ENCODE measurements around the gene ABCD4.

ABCD4 gene

DNA sequence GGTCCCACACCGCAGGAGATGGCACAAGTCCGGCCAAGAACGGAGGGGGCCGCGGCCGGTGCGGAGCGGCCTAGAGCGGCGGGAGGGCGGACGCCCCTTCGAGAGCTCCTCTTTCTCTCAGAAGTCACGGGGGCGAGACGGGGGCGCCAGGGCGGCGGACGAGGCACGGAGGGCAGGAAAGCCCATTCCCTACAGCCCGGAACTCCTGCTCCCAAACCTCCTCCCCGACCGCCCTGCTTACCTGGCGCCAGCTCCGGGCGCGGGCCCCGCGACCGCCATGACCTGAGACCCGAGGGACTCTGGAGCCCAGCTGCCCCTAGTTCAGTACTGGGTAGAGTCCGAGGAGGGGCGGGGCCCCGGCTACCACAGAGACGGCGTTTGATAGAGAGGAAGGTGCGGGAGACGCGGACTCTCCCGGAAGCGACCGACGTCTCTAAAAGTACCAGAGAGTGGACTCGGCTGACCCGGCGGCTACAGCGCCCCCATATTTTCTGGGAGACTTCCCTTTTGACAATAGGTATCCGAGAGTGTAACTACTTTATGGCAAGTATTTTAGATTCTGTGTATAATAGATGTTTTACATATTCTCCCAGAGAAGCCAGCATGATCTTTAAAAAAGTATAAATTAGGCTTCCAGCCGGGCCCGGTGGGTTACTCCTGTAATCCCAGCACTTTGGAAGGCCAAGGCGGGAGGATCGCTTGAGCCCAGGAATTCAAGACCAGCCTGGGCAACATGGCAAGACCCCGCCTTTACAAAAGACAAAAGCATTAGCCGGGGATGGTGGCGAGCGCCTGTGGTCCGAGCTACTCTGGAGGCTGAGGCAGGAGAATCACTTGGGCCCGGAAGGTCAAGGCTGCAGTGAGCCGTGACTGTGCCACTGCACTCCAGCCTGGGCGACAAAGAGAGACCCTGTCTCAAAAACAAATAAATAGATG lies at the start of gene ABCD4:
Gene ABCD4 (minus strand): TSS at position 301 of the 936 bp plus-strand sequence. CDS start 22 bp downstream, at position 279.
- Histone ChIP-seq H3K36me3 (ENCODE audit: insufficient read depth, insufficient read length, low read length) (peaks cover 22% of the 10 kb centered on the region), H3K4me1 (ENCODE audit: insufficient read depth, insufficient read length) (peaks cover 9% of the 10 kb centered on the region), H3K4me3 (ENCODE audit: insufficient read length, low read depth) (peak within 1 kb of the TSS; percentile 81), H3K27me3 (ENCODE audit: insufficient read depth, insufficient read length) (no peaks in the 10 kb centered on the region), H3K9ac (ENCODE audit: insufficient read length, low read depth) (peak within 1 kb of the TSS; percentile 87), H3K9me3 (ENCODE audit: insufficient read depth, low read length) (no peaks in the 10 kb centered on the region)
- TF ChIP-seq SUZ12 (IDR thresholded peaks at IDR 0.05; ENCODE audit: extremely low read depth, insufficient read depth, insufficient read length) (no peak), YY1 (IDR thresholded peaks at IDR 0.05; ENCODE audit: insufficient read depth, insufficient read length) (no peak), ZNF274 (IDR thresholded peaks at IDR 0.05; ENCODE audit: low read depth, low read length) (no peak)
- peak; percentile 88 for DNase-seq (ENCODE audit: low read depth, low spot score)

GRCh38 chr14:74350928-74351323 lies 48.2 kb upstream of the ABCD4 start:
- TF ChIP-seq ZNF274 (IDR thresholded peaks at IDR 0.05; ENCODE audit: low read depth, low read length) (no peak), YY1 (IDR thresholded peaks at IDR 0.05; ENCODE audit: insufficient read depth, insufficient read length) (no peak), SUZ12 (IDR thresholded peaks at IDR 0.05; ENCODE audit: extremely low read depth, insufficient read depth, insufficient read length) (no peak)
- H3K36me3 ChIP-seq (ENCODE audit: insufficient read depth, insufficient read length, low read length) = peaks cover 21% of the 10 kb centered on the region
- no peaks in the 10 kb centered on the region for H3K9me3 ChIP-seq (ENCODE audit: insufficient read depth, low read length)
- peak overlapping the region; percentile 82 for H3K4me3 ChIP-seq (ENCODE audit: insufficient read length, low read depth)
- no peaks in the 10 kb centered on the region for H3K27me3 ChIP-seq (ENCODE audit: insufficient read depth, insufficient read length)
- no peak for DNase-seq (ENCODE audit: low read depth, low spot score)
- no peaks in the 10 kb centered on the region for H3K4me1 ChIP-seq (ENCODE audit: insufficient read depth, insufficient read length)
- peak overlapping the region; percentile 91 for H3K9ac ChIP-seq (ENCODE audit: insufficient read length, low read depth)

DNA sequence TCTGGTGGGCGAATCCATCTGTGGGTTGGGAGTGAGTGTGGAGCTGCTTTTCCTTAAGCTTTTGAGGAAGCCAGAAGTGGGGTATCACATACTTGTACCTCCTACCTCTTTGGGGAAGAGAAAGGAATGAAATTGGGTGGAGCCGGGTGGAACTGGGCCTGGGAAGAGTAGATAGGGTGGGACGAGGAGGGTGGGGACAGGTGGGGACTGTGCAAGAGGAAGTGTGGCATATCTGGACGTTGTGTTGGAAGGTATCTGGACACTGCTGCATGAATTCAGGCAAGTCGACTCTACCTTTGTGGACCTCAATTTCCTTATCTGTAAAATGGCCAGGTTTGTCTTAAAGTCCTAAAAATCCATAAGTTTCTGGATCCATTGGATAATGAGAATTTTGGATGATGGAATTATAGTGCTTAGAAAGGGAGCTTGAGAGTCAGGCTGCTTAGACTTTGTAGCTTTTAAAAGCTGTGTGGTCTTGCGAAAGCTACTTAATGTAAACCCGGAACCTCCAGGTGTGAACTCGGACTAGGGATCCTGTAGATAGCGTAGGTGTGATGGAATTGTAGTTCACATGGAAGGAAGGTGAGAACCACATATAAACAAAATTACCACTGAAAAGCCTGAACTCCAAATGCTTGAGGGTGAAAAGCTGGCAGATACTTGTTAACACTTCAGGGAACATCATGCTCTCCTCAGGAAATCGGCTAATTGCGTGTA lies 47.6 kb upstream of the ABCD4 start:
- peak overlapping the region; percentile 82 for H3K4me3 ChIP-seq (ENCODE audit: insufficient read length, low read depth)
- H3K9ac ChIP-seq (ENCODE audit: insufficient read length, low read depth) = peak overlapping the region; percentile 91
- no peaks in the 10 kb centered on the region for H3K9me3 ChIP-seq (ENCODE audit: insufficient read depth, low read length)
- no peak for TF ChIP-seq ZNF274 (IDR thresholded peaks at IDR 0.05; ENCODE audit: low read depth, low read length)
- TF ChIP-seq YY1 (IDR thresholded peaks at IDR 0.05; ENCODE audit: insufficient read depth, insufficient read length) = no peak
- TF ChIP-seq SUZ12 (IDR thresholded peaks at IDR 0.05; ENCODE audit: extremely low read depth, insufficient read depth, insufficient read length) = no peak
- no peak for DNase-seq (ENCODE audit: low read depth, low spot score)
- H3K36me3 ChIP-seq (ENCODE audit: insufficient read depth, insufficient read length, low read length) = peaks cover 21% of the 10 kb centered on the region
- H3K27me3 ChIP-seq (ENCODE audit: insufficient read depth, insufficient read length) = no peaks in the 10 kb centered on the region
- no peaks in the 10 kb centered on the region for H3K4me1 ChIP-seq (ENCODE audit: insufficient read depth, insufficient read length)

DNA sequence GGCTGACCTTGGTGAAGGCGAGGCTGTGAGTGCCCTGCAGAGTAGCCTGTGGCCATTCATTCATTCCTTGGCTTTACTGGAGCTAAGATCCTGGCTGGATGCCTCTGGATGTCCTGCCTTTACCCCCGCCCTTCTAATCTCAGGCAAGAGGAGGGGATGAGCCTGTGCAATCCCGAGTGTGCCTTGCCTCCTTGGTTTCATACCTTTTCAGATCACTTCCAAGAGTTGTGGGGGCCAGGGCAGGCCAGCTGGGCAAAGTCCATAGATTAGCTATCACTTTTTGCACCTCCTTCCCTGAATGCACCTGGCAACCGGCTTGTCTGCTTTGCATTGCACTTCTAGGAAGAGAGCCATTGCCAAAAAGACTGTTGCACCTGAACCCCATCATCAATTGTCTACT lies 47.0 kb upstream of the ABCD4 start:
- no peaks in the 10 kb centered on the region for H3K9me3 ChIP-seq (ENCODE audit: insufficient read depth, low read length)
- TF ChIP-seq SUZ12 (IDR thresholded peaks at IDR 0.05; ENCODE audit: extremely low read depth, insufficient read depth, insufficient read length) = no peak
- TF ChIP-seq YY1 (IDR thresholded peaks at IDR 0.05; ENCODE audit: insufficient read depth, insufficient read length) = no peak
- no peak for TF ChIP-seq ZNF274 (IDR thresholded peaks at IDR 0.05; ENCODE audit: low read depth, low read length)
- peaks cover 21% of the 10 kb centered on the region for H3K36me3 ChIP-seq (ENCODE audit: insufficient read depth, insufficient read length, low read length)
- H3K4me3 ChIP-seq (ENCODE audit: insufficient read length, low read depth) = peak overlapping the region; percentile 82
- peak overlapping the region; percentile 91 for H3K9ac ChIP-seq (ENCODE audit: insufficient read length, low read depth)
- no peaks in the 10 kb centered on the region for H3K4me1 ChIP-seq (ENCODE audit: insufficient read depth, insufficient read length)
- H3K27me3 ChIP-seq (ENCODE audit: insufficient read depth, insufficient read length) = no peaks in the 10 kb centered on the region
- no peak for DNase-seq (ENCODE audit: low read depth, low spot score)

DNA sequence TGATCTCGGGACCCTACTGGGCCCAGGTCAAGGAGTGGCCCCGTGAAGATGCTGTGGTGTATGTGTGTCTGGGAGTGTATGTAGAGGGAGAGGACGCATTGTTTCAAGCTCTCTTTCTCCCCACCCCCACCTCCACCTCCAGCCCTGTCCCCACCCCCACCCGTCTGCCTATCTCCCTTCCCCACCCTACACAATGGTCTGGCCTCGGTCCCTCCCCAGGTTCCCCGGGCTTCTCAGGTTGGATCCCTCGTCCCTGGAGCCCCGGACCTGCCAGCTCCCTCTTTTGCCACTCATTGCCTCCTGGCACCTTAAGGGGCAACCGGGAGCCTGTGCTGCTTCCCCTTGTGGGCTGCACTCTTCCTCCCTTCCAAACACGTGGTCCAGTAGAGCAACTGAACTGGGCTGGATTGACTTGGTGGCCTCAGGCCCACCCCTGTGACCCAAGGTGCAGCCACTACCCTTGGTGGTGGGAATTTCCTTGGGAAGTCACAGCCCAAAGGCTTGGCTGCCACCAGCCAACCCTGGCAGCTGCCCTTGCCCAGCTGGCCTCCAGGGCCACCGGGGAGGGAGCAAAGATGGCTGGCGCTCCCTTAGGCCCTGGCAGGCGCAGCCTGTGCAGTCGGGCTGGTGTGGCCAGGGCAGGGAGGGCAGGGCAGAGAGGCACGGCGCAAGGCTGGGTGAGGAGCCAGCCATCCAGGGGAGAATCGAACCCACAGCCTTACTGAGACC lies 46.2 kb upstream of the ABCD4 start:
- Histone ChIP-seq H3K4me1 (ENCODE audit: insufficient read depth, insufficient read length) (no peaks in the 10 kb centered on the region), H3K4me3 (ENCODE audit: insufficient read length, low read depth) (peak overlapping the region; percentile 82), H3K36me3 (ENCODE audit: insufficient read depth, insufficient read length, low read length) (peaks cover 21% of the 10 kb centered on the region), H3K27me3 (ENCODE audit: insufficient read depth, insufficient read length) (no peaks in the 10 kb centered on the region), H3K9me3 (ENCODE audit: insufficient read depth, low read length) (no peaks in the 10 kb centered on the region), H3K9ac (ENCODE audit: insufficient read length, low read depth) (peak overlapping the region; percentile 91)
- no peak for DNase-seq (ENCODE audit: low read depth, low spot score)
- no peak for TF ChIP-seq ZNF274 (IDR thresholded peaks at IDR 0.05; ENCODE audit: low read depth, low read length)
- no peak for TF ChIP-seq YY1 (IDR thresholded peaks at IDR 0.05; ENCODE audit: insufficient read depth, insufficient read length)
- TF ChIP-seq SUZ12 (IDR thresholded peaks at IDR 0.05; ENCODE audit: extremely low read depth, insufficient read depth, insufficient read length) = no peak

GRCh38 chr14:74348241-74348734 lies 45.6 kb upstream of the ABCD4 start, which contains the start of gene VRTN:
TSS of gene VRTN (plus strand) at chr14:74348471. CDS start at chr14:74356784, 8,313 bp downstream.
- Histone ChIP-seq H3K36me3 (ENCODE audit: insufficient read depth, insufficient read length, low read length) (peaks cover 21% of the 10 kb centered on the region), H3K9me3 (ENCODE audit: insufficient read depth, low read length) (no peaks in the 10 kb centered on the region), H3K9ac (ENCODE audit: insufficient read length, low read depth) (peak within 1 kb of the TSS; percentile 91), H3K4me3 (ENCODE audit: insufficient read length, low read depth) (peak within 1 kb of the TSS; percentile 82), H3K4me1 (ENCODE audit: insufficient read depth, insufficient read length) (no peaks in the 10 kb centered on the region), H3K27me3 (ENCODE audit: insufficient read depth, insufficient read length) (no peaks in the 10 kb centered on the region)
- DNase-seq (ENCODE audit: low read depth, low spot score) = no peak
- TF ChIP-seq YY1 (IDR thresholded peaks at IDR 0.05; ENCODE audit: insufficient read depth, insufficient read length) (no peak), ZNF274 (IDR thresholded peaks at IDR 0.05; ENCODE audit: low read depth, low read length) (no peak), SUZ12 (IDR thresholded peaks at IDR 0.05; ENCODE audit: extremely low read depth, insufficient read depth, insufficient read length) (no peak)

Measured in NT2/D1 (cell line).